Endothelial cell of umbilical vein (primary cell): ENCODE data around the gene CAPN2. TPM values are rescaled to one million over a fixed set of nuclear protein-coding genes. Genes with fewer than 3 reads are reported as not detected.

ENCODE experiments used
- BruUV-seq: library from RNA; stranded (reverse); fragments of 400-500 nt; replicated peaks from 2 replicates; lab custom pipeline; 2021; lab: Mats Ljungman, UMichigan
- CTCF ChIA-PET: fragments of 300-600, 350-600 bp; sonication (Branson Sonifier 250); formaldehyde crosslinking; loops from one replicate; lab custom pipeline; 2021; ENCODE audit warnings: antibody characterized with exemption, inconsistent platforms; lab: Charles Lee
- POLR2A ChIA-PET: fragments of 300-600, 350-600 bp; sonication (Branson Sonifier 250); formaldehyde crosslinking; loops from one replicate; lab custom pipeline; 2021; ENCODE audit warnings: antibody characterized with exemption, inconsistent platforms; lab: Charles Lee
- DNase-seq: peaks from one replicate; pipeline ENCODE4 v3.0.0-alpha.2; 2011; ENCODE audit warnings: low read depth, low spot score
- FAIRE-seq: peaks from 2 replicates; lab custom pipeline; 2011; peaks lifted over from hg19 to GRCh38; lab: Jason Lieb, UNC
- H2AFZ ChIP-seq: 2 replicates; pipeline ENCODE4 v1.6.0; 2012; ENCODE audit warnings: low read depth, low read length, control low read depth, inconsistent platforms
- H3K27ac ChIP-seq: 2 replicates; pipeline ENCODE4 v1.5.1; 2011; ENCODE audit warnings: low read depth, mild to moderate bottlenecking, control low read depth, low read length, moderate library complexity; ENCODE audit not compliant: insufficient read depth
- H3K27me3 ChIP-seq, 2 experiments: 2 replicates each; pipeline versions ENCODE4 v1.6.0 to v1.6.1; 2011; ENCODE audit warnings: low read length in 2 of 2, mixed read lengths in 1 of 2; ENCODE audit not compliant: control insufficient read depth in 2 of 2, insufficient read depth in 2 of 2
- H3K36me3 ChIP-seq, 2 experiments: 2 replicates in 1 of 2; 3 replicates in 1 of 2; pipeline ENCODE4 v1.5.1; 2011; ENCODE audit warnings: low read length in 2 of 2, mild to moderate bottlenecking in 1 of 2, moderate library complexity in 1 of 2; ENCODE audit not compliant: control insufficient read depth in 2 of 2, insufficient read depth in 2 of 2; ENCODE audit errors: extremely low read depth in 1 of 2
- H3K4me1 ChIP-seq: 3 replicates; pipeline ENCODE4 v1.5.1; 2011; ENCODE audit warnings: mild to moderate bottlenecking, low read length; ENCODE audit not compliant: control insufficient read depth, insufficient read depth; ENCODE audit errors: extremely low read depth
- H3K4me2 ChIP-seq: 2 replicates; pipeline ENCODE4 v1.6.1; 2011; ENCODE audit warnings: low read length, control low read depth, mixed read lengths; ENCODE audit not compliant: insufficient read depth
- H3K4me3 ChIP-seq, 3 experiments: fragments of 200-600 bp in 1 of 3; sonication (generic), shearing (Covaris generic) in 1 of 3; replicated peaks in 1 of 3; 2 replicates each; pipeline ENCODE4 v1.5.1; 2011 to 2016; ENCODE audit warnings: control low read depth in 3 of 3, low read length in 3 of 3, mild to moderate bottlenecking in 2 of 3, inconsistent platforms in 1 of 3, low read depth in 1 of 3, moderate library complexity in 1 of 3; ENCODE audit not compliant: insufficient read depth in 1 of 3
- H3K79me2 ChIP-seq: 2 replicates; pipeline ENCODE4 v1.6.0; 2012; ENCODE audit warnings: low read length, inconsistent platforms; ENCODE audit not compliant: control insufficient read depth, insufficient read depth
- H3K9ac ChIP-seq: replicated peaks from 2 replicates; pipeline ENCODE3; 2011; ENCODE audit warnings: low read length, control low read depth; ENCODE audit not compliant: insufficient read depth; ENCODE audit errors: extremely low read depth
- H3K9me1 ChIP-seq: replicated peaks from 3 replicates; pipeline ENCODE4 v1.6.0; 2011; ENCODE audit warnings: mild to moderate bottlenecking, low read length; ENCODE audit not compliant: control insufficient read depth, insufficient read depth; ENCODE audit errors: extremely low read depth
- H3K9me3 ChIP-seq: replicated peaks from 2 replicates; pipeline ENCODE4 v1.5.1; 2012; ENCODE audit warnings: low read length, inconsistent platforms; ENCODE audit not compliant: control insufficient read depth, insufficient read depth
- H4K20me1 ChIP-seq: replicated peaks from 2 replicates; pipeline ENCODE3; 2011; ENCODE audit warnings: mild to moderate bottlenecking, low read length; ENCODE audit not compliant: control insufficient read depth, insufficient read depth; ENCODE audit errors: extremely low read depth
- CTCF ChIP-seq, 2 donors: IDR thresholded peaks; 1 replicate in 1 of 2; 2 replicates in 1 of 2; pipeline ENCODE4 v1.5.1; 2011; ENCODE audit warnings: low read length in 2 of 2, mild to moderate bottlenecking in 2 of 2, moderate library complexity in 2 of 2, control low read depth in 1 of 2, inconsistent platforms in 1 of 2, low read depth in 1 of 2; ENCODE audit not compliant: insufficient read depth in 1 of 2; ENCODE audit errors: extremely low read depth in 1 of 2
- EZH2 ChIP-seq: IDR thresholded peaks from 2 replicates; pipeline ENCODE4 v1.6.1; 2012; ENCODE audit warnings: borderline replicate concordance, low read depth, mild to moderate bottlenecking, moderate library complexity, low read length, inconsistent platforms; ENCODE audit not compliant: severe bottlenecking
- FOS ChIP-seq: IDR thresholded peaks from 2 replicates; pipeline ENCODE4 v1.6.1; 2011; ENCODE audit warnings: mild to moderate bottlenecking, low read length, moderate library complexity, borderline replicate concordance; ENCODE audit not compliant: insufficient read depth
- GATA2 ChIP-seq: IDR thresholded peaks from 2 replicates; pipeline ENCODE4 v1.7.0; 2011; ENCODE audit warnings: low read depth, mild to moderate bottlenecking, moderate library complexity, mixed read lengths, low read length; ENCODE audit not compliant: insufficient read length, insufficient read depth
- JUN ChIP-seq: IDR thresholded peaks from 2 replicates; pipeline ENCODE4 v1.6.1; 2011; ENCODE audit warnings: borderline replicate concordance, low read depth; ENCODE audit not compliant: insufficient read length, insufficient read depth
- MYC ChIP-seq: IDR thresholded peaks from one replicate; pipeline ENCODE4 v1.6.1; 2011; ENCODE audit warnings: mild to moderate bottlenecking, low read depth, low read length
- POLR2A ChIP-seq: IDR thresholded peaks from 2 replicates; pipeline ENCODE4 v1.6.1; 2012; ENCODE audit warnings: low read depth, mild to moderate bottlenecking, control low read depth, low read length
- POLR2AphosphoS5 ChIP-seq: IDR thresholded peaks from 2 replicates; pipeline ENCODE4 v1.6.1; 2012; ENCODE audit warnings: low read depth, mild to moderate bottlenecking, control low read depth, low read length, moderate library complexity; ENCODE audit not compliant: insufficient read depth
- dilution Hi-C: fragments of 300-500 bp; cut with MboI; formaldehyde crosslinking; loops from one replicate; pipeline ENCODE4 v1.15.0; 2019; ENCODE audit warnings: low sequenced_read_pairs; ENCODE audit not compliant: extremely low pct_ligation_motif_present
- intact Hi-C: fragments of 100-400 bp; cut with micrococcal nuclease; formaldehyde crosslinking; loops from one replicate; pipeline ENCODE4 v1.10.0; 2022
- polyA plus RNA-seq, 4 experiments: library from polyadenylated mRNA; depleted of rRNA in 3 of 4; stranded (reverse) in 3 of 4; unstranded in 1 of 4; fragments of >200 nt; gene quantifications; 2 replicates each; pipeline versions ENCODE4 v1.2.1 to v1.2.3, GENCODE V29; 2011 to 2012; ENCODE audit warnings: missing spikeins in 1 of 4
- total RNA-seq: library from RNA; stranded (reverse); gene quantifications from 2 replicates; pipeline ENCODE4 v1.2.3, GENCODE V29; 2021
- TF ChIP-seq, protein P1 (sequence below): IDR thresholded peaks from 2 replicates; pipeline ENCODE4 v1.6.1; 2011; ENCODE audit not compliant: insufficient read depth, insufficient read length

The CAPN2 gene
- total and polyA plus RNA-seq, 2 donors (not counting 3 experiments of a cell fraction or from before 2014, with no cell fraction given), result 110 to 420 TPM

GRCh38 chr1:223751696-223752095, 39.4 kb downstream of the CAPN2 start:
- dilution Hi-C loops, result no loop called here
- CTCF ChIA-PET, result interaction anchor here (0.9 to 8.5 kb wide), 7 partner anchors 20 to 90 kb away, joined by 3 to 148 read pairs (median 5); partner anchors contain the start of gene CAPN2
- TF ChIP-seq POLR2A (no peak), JUN (no peak), CTCF (IDR thresholded peaks at IDR 0.05; ENCODE audit: extremely low read depth in 1 of 2, insufficient read depth in 1 of 2, low read depth in 1 of 2, low read length in 2 of 2) (no peak), GATA2 (no peak), MYC (no peak), FOS (no peak), EZH2 (no peak), POLR2AphosphoS5 (no peak)
- TF ChIP-seq, protein P1, sequence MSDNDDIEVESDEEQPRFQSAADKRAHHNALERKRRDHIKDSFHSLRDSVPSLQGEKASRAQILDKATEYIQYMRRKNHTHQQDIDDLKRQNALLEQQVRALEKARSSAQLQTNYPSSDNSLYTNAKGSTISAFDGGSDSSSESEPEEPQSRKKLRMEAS, result no peak
- BruUV-seq, result no TSS peak
- Histone ChIP-seq H3K9me3 (no peaks in the 10 kb centered on the region), H4K20me1 (no peaks in the 10 kb centered on the region), H3K79me2 (peaks cover 16% of the 10 kb centered on the region), H3K4me1 (peaks cover 22% of the 10 kb centered on the region), H3K4me3 (no peak overlapping the region), H3K9me1 (no peaks in the 10 kb centered on the region), H3K27me3 (no peaks in the 10 kb centered on the region), H3K27ac (no peak overlapping the region), H3K4me2 (no peak overlapping the region), H2AFZ (no peak overlapping the region), H3K9ac (no peak overlapping the region), H3K36me3 (peaks cover 28 to 55% of the 10 kb centered on the region in 2 experiments)
- no peak for DNase-seq
- intact Hi-C loops, result no loop called here
- FAIRE-seq, result no peak
- POLR2A ChIA-PET, result no interaction called here
